ENCODE measurements around the gene KCNJ12.

KCNJ12 gene

DNA sequence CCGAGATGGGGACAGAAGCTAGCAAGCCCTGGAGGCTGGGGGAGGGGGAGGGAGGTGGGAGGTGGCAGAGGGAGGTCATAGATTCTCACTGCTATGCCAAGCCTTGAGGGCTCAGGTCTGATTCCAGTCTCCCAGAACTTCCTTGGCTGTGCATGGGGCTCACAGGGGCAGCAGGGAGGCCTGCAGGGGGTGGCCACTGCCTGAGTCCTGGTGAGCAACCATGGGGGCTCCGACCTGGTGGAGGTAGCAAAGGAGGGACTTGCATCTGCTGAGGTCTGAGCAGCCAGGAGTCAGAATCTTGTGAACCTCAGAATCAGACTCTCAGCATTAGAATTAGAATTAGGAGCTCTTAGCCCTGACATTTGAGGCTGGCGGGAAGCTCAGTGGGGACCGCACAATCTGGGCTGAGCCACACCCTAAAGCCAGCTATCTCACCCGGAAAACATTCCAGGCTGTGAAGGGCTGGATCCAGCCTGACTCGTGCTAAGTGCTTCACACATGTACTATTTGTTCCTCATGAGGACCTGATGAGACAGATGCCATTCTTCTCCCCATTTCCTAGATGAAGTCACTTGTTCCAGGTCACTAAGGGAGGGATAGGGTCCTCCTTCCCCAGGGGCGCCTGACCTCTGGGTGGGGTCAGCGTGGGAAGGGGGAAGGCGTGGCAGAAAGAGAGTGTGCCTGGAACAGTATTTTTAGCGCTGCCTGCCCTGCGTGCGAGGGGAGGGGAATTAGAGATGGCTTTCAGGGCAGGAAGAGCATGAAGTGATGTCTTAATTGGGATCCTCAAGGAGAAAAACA, 17.3 kb upstream of the KCNJ12 start:
- TF ChIP-seq, protein P1, sequence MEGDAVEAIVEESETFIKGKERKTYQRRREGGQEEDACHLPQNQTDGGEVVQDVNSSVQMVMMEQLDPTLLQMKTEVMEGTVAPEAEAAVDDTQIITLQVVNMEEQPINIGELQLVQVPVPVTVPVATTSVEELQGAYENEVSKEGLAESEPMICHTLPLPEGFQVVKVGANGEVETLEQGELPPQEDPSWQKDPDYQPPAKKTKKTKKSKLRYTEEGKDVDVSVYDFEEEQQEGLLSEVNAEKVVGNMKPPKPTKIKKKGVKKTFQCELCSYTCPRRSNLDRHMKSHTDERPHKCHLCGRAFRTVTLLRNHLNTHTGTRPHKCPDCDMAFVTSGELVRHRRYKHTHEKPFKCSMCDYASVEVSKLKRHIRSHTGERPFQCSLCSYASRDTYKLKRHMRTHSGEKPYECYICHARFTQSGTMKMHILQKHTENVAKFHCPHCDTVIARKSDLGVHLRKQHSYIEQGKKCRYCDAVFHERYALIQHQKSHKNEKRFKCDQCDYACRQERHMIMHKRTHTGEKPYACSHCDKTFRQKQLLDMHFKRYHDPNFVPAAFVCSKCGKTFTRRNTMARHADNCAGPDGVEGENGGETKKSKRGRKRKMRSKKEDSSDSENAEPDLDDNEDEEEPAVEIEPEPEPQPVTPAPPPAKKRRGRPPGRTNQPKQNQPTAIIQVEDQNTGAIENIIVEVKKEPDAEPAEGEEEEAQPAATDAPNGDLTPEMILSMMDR (conservative IDR thresholded peaks at IDR 0.05): no peak
- H3K27ac ChIP-seq: no peak overlapping the region

GRCh38 chr17:21359483-21359840, 16.7 kb upstream of the KCNJ12 start:
- TF ChIP-seq, protein P1 (conservative IDR thresholded peaks at IDR 0.05): no peak
- no peak overlapping the region for H3K27ac ChIP-seq

- no peak overlapping the region for H3K27ac ChIP-seq
These were observed 16.1 kb upstream of the KCNJ12 start for GRCh38 chr17:21360048-21360447.

DNA sequence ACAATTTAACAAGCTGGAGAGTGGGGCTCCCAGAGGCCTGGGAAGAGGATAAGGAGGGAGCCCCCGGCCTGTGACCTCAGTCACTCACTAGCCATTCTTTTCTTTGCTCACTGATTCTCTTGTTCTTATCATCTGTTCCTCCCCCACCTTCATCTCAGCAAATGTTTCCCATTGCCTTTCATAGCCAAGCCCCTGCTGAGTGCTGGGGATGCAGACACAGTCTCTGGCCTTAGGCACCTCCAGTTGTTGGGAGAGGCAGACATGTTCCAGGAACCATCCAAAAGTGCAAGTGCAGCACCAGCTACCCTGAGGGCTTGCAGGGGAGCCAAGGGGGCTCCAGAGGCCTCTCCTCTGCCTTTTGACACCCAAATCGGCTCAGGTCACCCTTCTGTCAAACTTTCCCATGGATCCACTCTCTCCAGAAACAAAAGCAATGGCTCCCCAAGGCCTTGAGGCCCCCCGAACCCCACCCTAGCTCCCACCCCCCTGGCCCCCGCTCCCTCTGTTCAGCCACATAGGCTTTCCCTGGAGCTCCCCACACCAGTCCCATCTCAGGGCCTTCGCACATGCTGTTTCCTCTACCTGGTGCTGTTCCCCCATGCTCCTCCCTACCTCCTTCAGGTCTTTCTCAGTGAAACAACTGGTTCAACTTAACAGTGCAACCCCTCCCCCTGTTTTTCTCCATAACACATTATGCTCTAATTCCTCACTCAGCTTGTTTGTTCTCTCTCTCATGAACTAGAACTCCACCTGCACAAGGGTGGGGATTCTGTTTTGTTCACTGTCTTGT, 14.9 kb upstream of the KCNJ12 start:
- TF ChIP-seq, protein P1 (conservative IDR thresholded peaks at IDR 0.05): no peak
- H3K27ac ChIP-seq: no peak overlapping the region

More at GRCh38 chr17:21360048-21360447, 16.1 kb upstream of the KCNJ12 start:
- TF ChIP-seq, protein P1 (conservative IDR thresholded peaks at IDR 0.05): no peak

DNA sequence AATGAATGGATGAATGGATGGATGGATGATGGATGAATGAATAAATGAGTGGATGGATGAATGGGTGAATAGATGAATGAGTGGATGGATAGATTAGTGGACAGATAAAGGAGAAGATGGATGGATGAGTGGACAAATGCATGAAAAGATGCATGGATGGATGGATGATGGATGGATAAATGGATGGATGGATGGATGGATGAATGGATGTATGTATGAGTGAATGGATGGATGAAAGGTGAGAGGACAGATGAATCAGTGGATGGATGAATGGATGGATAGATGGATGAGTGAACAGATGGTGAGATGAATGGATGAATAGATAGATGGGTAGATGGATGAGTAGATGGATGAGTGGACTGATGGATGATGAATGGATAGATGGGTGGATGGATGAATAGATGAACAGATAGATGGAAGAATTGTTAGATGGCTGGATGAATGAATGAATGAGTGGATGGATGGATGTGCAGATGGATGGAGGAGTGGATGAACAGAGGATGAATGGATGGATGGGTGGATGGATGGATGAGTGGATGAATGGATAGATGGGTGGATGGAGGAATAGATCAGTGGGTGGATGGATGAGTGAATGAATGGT, 13.7 kb upstream of the KCNJ12 start:
- TF ChIP-seq, protein P1 (conservative IDR thresholded peaks at IDR 0.05): no peak
- no peak overlapping the region for H3K27ac ChIP-seq

DNA sequence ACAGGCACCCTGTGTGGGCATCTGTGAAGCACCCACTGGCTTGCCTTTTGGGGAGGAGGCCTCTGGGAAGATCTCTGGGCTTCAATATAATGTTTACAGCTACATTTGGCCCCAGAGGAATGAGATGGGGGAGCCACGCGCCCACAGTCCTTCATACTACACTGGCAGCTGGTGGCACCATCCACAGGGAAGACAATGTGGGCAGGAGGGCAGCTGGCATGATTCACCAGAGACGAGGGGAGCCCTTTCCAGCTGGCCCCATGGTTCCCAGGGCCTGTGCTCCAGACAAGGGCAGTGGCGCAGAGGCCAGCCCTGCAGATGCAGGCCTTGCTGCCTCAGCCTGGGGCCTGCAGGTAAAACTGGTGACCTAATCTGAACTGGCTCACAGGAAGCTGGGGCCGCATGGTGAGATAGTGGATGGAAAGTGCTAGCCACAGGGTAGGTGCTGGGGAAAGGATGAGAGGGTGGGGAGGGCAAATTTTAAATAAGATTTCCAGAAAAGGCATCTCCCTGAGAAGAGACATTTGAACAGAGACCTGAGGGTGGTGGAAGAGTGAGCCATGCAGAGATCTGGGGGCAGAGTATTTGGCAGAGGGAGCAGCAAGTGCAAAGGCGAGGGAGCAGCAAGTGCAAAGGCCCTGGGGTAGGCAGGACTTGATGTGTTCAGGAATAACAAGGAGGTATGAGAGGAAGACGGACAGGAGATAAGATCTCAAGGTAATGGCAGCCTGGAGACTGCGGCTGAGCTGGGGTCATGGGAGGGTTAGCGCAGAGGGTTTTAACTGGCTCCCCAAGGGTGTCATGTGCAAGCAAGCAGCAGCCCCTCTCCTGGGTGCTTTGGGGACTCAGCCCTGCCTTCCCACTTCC, 12.1 kb upstream of the KCNJ12 start:
- no peak overlapping the region for H3K27ac ChIP-seq
- TF ChIP-seq, protein P1 (conservative IDR thresholded peaks at IDR 0.05): no peak

Measured in VCaP (cell line).